ENCODE results near the gene CKAP5.

CKAP5 gene

GRCh38 chr11:46695345-46696211, 150.5 kb downstream of the CKAP5 start:
- no peak for DNase-seq

GRCh38 chr11:46694607-46695006, 151.5 kb downstream of the CKAP5 start:
- no peak for DNase-seq

- DNase-seq: no peak
Measured at GRCh38 chr11:46694072-46694471, 152.0 kb downstream of the CKAP5 start.

- DNase-seq: no peak
Measured at GRCh38 chr11:46693597-46694012, 152.5 kb downstream of the CKAP5 start.

All from T1000 (cell line).